HT1080 (cell line): ENCODE data around the gene NSF. TPM values are rescaled to one million over a fixed set of nuclear protein-coding genes. Genes with fewer than 3 reads are reported as not detected.
A peak's percentile ranks its signal among the peaks of the same experiment; 100 is the strongest.
"Not testable (repeated sequence)": the region's sequence is repeated elsewhere in the genome, so short reads cannot be mapped to it uniquely, and the experiment has no call there.

Experiments used
- DNase-seq: peaks from one replicate; pipeline ENCODE4 v3.0.0-alpha.2; 2015; ENCODE audit warnings: low read depth
- total RNA-seq: library from RNA; depleted of rRNA; stranded (reverse); fragments of >200 nt; shearing (Covaris generic); gene quantifications from 2 replicates; pipeline ENCODE4 v1.2.3, GENCODE V29; 2014

The NSF gene
- total RNA-seq, 1 experiment from 2014 or later = 38.2 TPM

- DNase-seq = not testable (repeated sequence)
Observed at GRCh38 chr17:46699014-46699413, 108.5 kb downstream of the NSF start.

DNA sequence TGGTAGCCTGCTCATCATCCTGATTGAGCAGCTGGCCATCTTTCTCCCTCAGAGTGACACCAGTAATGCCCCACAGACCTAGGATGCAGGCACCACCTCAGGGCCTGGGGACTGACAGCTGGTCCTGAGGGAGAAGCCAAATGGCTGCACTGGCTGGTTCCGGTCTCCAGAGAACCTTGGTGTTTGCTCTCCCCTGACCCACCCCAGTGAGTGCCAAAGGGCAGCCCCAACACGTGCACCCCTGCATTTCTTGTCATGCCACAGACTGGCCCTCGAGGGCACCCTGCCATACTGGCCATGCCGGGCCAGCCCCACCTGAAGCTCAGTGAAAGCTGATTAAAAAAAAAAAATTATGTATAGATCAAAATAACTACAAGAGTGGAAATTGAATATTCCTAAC lies 127.5 kb downstream of the NSF start:
- no peak for DNase-seq

DNA sequence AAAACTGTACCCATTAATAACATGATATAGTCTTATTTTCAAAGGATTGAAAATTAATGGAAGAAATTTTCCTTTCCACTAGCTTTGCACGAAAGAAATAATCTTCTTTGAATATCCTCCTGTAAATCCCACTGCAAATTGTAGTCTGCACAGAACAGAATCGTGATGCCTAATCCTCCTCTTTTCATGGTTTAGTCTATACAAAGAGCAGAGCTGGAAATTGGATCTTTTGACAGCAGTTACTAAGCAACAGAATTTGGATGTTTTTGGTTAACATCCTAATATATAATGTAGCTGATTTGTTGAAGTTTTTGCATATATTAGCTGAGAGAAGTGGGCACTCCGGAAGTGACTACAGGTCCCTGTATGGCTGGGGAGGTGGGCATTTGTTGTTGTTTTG lies 129.4 kb downstream of the NSF start:
- DNase-seq = no peak

- no peak for DNase-seq
Observed at GRCh38 chr17:46720408-46720807, 129.9 kb downstream of the NSF start.

GRCh38 chr17:46722662-46723285 lies 132.3 kb downstream of the NSF start:
- no peak for DNase-seq

- no peak for DNase-seq
Observed at GRCh38 chr17:46726206-46726605, 135.7 kb downstream of the NSF start.

GRCh38 chr17:46727572-46728348 lies 137.3 kb downstream of the NSF start:
- peak; percentile 72 for DNase-seq

- DNase-seq = no peak
Observed at GRCh38 chr17:46730026-46730425, 139.6 kb downstream of the NSF start.

- DNase-seq = no peak
Observed at GRCh38 chr17:46730679-46731078, 140.2 kb downstream of the NSF start.

- no peak for DNase-seq
Observed at GRCh38 chr17:46732160-46732559, 141.7 kb downstream of the NSF start.

DNA sequence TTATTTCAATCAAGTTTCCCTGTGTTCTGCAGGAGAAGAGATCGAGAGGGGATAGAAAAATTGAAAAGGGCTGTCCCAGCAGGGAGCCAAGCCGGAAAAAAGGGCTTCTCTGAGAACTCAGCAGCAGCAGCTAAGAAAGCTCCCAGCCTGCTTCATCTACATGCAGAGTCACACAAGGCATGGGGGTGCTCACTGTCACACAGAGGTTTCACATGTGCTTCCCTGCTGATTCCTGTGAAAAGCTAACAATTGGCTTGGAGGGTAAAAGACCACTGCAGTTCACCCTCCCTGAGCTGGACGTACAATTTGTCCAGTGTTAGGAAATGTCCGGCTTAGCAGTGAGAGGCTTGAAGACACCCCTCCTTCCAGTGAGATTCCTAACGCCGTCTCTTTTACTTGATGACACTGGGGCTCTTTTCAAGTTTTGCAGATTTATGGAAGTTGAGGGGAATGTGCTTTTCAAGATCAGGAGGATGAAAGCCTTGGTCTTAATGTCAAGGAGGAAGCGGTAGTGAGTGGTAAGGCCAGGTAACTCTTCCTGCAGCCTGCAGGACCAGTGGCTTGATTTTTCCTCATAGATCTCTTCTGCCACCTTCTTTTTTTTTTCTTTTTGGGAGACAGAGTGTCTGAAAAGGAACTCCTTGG lies 142.4 kb downstream of the NSF start:
- no peak for DNase-seq

DNA sequence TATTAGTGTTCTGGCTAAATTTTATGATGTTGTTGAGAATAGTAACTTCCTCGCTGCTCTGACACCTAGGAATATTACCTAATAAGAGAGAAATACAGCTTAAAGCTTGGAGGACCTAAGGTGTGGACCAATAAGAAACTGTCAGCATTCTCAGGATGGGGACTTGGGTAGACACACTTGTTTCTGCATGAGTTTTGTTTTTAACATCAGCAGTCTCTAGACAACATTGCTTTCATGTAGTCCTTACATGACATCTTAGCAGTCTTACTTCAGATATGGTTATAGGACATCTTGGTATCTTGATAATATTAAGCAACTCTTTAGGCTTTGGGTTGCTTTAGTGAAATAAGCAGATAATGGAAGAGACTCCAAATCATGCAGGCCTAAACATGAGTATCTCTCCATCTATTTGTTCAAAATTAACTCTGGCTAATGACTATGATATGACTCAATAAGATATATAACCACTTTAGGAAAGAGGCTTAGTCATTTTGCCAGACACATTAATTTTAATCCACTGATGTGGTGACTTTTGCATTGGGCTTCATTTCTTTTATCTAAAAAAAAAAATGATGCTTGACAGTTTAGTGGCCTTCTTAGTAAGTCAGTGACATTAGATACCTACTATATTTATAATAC lies 143.5 kb downstream of the NSF start:
- peak; percentile 60 for DNase-seq

GRCh38 chr17:46736100-46736499 lies 145.6 kb downstream of the NSF start:
- no peak for DNase-seq

GRCh38 chr17:46737326-46737725 lies 146.9 kb downstream of the NSF start:
- DNase-seq = no peak

- no peak for DNase-seq
Observed at GRCh38 chr17:46738544-46738943, 148.1 kb downstream of the NSF start.

DNA sequence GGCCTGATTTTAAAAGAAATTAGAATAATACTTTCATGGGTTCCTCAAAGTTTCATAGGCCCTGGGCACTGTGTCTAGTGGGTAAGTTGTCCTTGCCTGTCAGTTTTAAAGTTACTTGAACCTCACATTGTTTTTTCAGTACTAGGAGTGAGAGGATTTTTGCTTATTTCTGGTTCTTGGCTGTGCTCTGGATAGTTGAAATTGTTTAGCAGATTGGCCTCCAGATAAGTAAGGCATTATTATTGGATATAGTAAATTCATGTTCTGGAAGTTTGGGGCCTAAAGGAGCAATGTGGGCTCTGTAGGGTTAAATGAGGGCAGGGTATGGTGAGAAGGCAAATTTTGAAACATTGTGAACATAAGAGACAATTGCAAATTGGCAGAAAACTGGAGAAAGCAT lies 149.5 kb downstream of the NSF start:
- DNase-seq = no peak

DNA sequence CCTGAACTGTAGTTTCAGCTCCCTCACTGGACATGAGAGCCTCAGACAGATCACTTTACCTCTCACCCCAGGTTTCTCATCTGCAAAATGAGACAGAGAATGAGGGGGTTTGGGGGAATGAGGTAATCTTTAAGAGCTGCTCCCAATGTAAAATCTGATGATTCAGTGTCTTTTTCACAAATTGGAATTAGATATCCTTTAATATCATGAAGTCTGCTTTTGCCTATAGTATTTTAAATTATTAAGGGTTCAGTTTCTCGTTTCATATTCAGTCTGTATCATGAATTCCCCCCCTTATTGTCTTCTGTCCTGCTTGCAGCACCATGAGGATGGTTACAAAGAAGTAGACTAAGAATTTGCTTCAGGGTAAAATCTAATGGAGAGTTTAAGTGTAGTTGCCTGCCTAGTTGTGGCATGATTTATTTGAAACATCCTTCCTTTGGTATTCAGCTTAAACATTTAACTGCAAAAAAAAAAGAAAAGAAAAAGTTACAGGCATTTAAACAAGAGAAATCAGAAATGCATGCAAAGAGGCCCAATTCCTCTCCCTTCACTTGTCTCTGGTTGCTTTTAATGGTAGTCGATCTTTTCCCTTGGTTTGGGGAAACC lies 150.8 kb downstream of the NSF start:
- DNase-seq = no peak

DNA sequence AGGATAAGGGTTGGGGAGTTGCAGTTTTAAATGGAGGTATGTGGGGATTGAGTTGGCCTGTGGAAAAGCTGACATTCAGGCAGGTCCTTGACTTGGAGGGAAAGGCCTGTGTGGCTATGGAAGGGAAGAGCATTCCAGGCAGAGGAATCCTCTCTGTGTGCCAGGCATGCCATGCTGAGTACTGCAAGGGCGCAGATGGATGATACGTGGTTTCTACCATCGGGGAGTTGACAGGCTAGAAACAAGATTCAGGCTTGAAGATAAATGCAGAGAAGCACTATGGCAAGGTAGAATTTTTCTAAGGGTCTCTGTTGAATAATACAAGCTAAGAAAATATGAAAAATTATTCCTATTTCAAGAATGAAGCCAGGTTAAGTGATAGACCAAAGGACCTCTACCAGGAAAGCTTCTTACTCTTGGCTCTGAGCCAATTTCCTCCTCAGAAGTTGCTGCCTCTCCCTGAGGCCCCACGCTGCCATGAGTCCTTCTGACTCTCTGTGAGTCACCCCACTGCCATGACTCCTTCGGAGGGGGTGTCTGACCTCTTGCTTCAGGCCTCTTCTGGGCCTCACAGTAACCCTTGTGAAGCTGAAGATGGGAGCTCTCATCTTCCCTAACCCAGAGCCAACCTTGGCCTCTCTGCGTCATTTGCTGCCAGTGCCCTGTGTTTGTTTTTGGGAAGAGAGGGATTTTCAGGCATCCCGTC lies 152.2 kb downstream of the NSF start:
- DNase-seq = peak; percentile 93

DNA sequence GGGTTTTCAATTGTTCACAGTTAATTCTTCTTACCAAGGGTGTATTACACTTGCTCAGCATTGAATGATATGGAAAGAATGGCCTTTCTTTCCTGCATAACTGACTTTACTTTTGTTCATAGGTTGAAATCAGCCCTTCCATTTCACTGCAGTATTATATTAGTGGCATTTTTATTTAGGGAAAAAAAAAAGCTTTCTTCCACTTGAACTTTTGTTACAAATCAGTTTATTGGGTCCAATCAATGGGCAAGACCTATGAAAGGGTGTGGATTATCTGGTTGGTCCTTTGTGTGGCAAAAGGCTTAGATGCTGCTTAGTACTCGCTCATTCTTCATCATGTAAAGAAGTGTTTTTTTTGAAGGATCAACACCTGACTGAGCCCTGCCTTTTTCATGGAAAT lies 154.0 kb downstream of the NSF start:
- no peak for DNase-seq

- DNase-seq = no peak
Observed at GRCh38 chr17:46745376-46745775, 154.9 kb downstream of the NSF start.

GRCh38 chr17:46751425-46751824 lies 161.0 kb downstream of the NSF start:
- DNase-seq = no peak
